Stimulated activated CD8-positive, alpha-beta memory T cell treated with anti-CD3 and anti-CD28 coated beads, Interleukin-15, amount 100 ng/mL, for 24 hours (primary cell): ENCODE measurements around the gene RAD51B.

Source experiments
- DNase-seq: peaks from one replicate; pipeline ENCODE4 v3.0.0-alpha.2; 2020; ENCODE audit warnings: low read depth

Gene RAD51B

DNA sequence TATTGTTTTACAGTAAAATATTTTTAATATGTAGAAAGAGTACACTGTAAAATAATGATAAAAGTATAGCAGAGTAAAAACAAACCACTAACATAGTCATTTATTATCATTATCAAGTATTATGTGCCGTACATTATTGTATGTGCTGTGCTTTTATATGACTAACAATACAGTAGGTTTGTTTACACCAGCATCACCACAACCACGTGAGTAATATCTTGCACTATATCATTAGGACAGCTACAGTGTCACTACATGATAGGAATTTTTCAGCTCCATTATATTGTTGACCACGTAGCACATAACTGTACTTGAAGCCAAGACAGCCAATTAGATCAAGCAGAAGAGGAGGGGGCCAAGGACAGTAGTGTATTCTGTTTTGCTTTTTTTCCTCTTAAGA is 415.4 kb downstream of the RAD51B start:
- DNase-seq = no peak

DNA sequence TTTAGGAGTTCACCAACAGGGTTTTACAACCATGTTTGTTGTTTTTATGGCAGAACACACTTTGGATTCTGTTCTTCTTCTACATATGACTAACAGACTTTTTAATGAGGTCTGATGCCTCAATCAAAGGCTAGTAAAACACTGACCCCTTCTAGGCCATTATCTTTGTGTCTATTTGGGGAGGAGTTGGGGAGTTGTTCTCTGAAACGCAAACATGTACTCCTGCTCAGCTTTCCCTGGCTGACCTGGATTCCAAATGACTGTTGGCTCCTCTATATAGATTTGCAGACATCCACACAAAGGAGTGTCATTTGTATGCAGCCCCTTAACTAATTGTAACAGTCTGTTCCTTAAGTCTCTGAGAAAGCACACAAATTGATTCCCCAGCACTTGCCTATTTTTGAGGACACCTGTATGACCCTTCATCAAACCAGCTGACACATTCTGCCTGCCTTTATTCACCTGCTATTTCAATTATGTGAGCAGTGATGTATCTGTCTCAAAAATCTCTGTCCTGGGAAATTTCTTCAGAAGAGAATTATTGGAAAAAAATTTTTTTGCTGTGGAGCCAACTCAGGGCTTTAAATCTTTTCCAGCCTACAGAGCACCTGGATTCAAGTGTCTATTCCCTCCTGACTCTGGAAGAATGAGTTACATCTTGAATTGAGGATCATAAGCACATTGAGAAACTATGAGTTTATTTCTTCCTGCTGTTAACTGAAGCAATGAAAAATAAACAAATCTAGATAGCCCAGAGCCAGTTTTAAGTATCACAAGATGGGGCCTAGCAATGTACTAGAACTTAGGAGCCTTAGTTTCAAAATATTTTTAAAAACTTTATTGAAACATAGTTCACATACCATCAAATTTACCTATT is 417.2 kb downstream of the RAD51B start:
- DNase-seq = no peak

DNA sequence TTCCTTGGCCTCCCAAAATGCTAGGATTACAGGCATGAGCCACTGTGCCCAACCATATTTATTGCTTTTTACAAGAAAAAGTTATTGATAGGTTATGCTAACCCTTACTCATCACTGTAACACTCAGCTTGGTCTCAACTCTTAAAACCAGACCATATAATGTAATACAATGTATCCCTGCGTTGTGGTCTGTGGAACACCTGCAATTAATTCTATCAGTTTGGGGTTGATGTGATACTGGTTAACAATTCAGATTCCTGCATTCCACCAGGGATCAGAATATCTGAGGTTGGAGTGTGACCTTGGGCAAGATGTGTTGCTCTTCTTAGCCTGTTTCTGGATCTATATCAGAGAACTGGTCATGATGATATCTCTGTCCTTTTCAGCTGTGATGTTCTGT is 419.0 kb downstream of the RAD51B start:
- no peak for DNase-seq

DNA sequence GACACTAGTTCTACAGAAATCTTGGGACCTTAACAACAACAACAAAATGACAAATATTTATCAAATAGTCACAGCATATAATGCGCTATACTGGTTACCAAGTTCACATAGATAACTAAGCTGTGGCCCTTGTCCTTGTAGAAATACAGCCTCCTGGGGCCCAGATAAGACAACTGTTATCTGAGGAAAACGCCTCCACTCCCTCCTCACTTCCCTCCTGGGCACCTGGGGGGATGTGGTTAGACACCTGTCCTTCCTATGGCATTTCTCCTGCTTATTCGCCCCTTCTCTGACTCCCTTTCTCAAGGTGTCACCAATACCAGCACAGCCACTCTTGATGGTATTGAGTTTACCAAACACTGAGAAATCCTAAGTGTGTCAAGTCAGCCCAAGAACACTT is 419.4 kb downstream of the RAD51B start:
- no peak for DNase-seq

DNA sequence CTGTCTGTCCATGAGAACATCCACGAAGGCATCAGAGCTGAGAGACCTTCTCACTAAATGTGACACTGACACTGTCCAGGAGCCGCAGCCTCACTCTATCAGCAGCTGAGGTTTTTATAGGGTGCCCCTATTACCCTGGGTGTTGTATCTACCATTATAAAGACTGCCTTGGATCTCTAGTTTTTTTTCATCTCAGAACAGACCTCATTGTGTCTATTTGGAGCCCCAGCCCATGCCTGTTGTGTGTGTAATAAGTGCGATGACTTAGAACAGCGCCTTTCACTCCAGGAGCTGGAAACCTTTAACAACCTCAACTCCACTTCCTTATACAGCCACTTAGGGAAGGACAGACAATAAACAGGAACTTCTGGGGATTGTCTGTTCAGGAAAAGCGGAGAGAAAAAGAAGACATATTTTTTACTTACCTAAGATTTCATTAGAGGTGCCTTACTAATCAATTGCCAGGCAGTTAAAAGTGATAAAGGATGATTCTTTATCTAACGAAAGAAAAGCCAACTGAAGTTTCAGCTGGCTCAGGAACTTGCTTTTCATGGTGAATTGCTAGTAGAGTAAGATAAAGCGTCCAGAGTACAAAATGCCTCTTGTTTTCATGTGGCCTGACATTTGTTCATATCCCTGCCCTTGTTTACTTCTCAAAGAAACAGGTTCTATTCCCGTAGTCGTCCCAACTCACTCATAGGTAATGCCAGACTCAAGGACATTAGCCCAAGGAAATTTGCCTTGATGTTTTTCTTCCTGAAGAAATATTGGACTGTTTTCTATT is 420.6 kb downstream of the RAD51B start:
- DNase-seq = no peak

DNA sequence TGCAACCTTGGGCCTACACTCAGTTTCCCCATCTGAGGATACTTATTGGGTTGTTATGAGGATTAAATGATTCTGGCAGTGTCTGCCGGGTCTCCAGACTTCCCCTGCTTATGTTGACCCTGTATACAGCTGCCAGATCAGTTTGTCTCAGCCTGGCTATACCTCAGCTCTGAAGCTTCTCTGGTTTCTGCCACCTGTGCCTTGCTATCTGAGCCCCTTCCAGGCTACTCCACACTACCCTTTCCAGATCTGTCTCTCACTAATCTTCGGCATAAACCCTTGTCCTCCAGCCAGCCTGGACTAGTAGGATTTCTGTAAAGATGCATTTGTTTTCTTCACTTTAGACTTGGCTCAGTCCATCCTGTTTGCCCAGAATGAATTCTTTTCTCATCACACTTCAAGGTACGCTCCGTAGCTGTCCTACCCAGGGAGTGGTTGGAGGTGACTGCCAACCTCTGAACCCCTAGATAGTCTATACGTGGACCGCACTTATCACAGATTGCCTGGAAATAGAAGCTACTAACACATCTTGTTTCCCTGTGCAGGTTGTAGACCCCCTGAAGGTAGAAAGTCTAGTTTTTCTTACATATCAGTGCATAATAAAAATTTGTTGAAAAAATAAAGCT is 422.4 kb downstream of the RAD51B start:
- DNase-seq = no peak

DNA sequence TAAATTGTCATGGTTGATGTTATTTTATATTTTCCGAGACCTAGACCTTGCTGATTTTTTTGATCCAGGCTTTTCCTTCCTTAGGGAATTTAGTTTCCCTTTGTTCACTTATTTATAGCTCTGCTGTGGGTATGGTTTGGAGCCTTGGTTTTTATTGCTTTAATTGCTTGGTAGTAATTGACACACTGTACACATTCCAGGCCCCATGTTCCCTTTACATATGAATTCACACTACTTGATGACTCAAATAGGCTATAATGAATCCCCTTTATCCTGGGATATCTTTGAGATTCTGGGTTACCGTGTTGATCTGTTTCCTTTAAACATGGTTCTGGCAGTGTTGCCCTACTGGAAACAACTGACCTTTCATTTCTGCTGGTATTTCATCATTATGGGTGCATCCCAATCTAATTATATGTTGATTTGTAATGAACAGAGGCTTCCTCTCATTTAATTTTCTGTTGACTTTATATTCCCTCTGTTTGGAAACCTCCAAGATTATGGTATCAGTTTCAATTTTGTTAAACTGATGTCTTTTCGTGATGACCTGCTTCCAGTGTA is 424.0 kb downstream of the RAD51B start:
- no peak for DNase-seq

DNA sequence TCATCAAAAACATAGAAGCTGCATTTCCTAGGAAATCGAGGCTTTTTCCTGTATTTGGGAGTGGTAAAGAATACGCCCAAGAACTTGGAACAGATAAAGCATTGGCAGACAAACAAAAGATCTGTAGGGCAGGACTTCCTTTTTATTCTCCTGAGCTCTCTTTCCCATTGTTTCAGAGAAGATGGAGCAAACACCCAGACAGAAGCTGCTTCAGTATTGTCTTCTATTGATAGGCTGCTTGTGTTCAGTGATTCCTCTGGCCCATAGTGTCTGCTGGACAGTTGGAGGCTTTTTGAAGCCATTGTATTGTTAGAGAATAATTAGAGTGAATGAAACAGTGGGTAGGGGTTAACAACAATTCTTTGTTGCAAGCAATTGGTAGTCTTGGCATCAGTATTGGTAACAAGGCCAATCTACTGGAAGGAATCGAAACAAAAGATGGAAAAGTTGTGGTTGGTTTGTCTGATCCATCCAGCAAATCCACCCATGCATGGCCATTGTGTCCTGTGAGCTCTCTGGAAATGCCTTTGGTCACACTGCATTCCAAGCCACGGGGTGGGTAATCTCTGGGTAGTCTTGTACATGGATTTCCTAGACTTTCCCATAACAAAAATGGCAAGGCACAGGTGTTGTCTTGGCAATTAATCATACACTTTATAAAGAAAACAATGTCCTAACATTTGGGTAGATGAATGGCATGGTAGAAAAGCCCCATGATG is 424.8 kb downstream of the RAD51B start:
- no peak for DNase-seq

DNA sequence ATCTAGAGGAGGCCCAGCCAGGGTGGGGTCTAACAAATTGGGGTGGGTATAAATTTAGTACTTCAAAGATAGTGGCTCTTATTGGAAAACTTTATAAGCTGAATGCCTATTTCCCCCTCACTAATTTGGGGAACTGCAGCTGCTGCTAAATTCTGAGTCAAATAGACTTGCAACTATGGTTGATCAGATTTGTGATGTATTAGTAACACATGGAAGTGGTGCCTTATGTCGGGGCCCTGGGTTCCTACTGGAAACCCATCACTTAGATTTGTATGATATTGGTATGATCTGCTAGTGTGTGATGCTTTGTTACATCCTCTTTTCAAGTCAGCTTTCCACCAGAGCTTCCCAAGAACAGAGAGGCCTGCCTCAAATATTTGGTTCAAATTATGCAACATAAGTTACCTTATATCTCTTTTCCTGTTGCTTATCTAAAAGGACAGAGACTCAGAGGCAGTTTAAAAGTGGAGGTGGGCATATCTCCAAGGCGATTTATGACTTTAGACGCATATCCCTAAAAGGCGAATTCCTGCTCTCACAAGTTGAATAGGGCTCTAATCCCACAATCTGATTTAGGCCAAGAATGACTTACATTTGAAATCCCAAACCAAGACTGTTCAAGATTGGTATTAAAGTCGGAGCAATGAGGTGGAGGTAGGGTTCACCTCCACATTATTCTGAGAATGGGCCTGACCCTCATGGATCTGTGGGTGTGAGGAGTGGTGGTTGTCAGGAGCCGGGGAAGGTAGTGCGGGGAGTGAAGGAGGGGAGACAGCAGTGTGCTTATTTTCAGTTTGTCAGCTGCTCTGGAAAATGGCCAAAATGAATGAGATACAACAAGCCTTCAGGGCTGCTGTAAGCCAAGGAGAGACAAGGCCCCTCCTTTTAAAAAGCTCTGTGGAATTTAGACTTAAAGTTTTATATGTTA is 425.8 kb downstream of the RAD51B start:
- no peak for DNase-seq

DNA sequence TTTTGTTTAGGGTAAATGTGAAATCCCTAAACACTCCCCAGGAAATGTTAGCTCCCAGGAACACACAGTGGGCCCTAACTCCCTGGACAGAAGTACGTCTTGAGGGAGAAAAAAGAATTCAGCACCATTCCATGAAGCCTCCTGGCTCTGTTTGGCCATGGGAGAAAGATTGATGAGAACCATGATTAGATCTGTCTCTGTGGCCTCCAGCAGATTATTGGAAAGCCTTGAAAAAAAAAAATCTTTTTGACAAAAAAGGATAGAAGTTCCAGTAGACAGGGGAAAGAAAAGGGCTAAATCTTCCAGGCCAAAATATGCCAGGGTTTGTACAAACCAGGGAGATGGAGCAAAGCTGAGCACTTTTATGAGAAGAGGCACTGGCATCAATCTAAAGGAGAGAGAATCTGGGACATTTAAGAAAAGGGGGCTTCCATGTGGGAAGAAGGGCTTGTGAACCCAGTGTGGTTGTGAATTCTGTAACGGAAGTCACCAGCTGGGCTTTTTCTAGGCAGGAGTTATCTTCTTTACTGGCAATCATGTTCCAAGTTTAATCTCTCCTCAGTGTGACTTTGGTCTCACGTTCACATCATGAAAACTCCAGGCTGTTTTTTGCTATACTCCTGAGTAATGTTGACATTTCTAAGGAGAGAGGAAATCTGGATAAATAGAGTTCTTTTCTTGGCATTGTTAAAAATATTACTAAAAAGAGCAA is 426.7 kb downstream of the RAD51B start:
- no peak for DNase-seq

DNA sequence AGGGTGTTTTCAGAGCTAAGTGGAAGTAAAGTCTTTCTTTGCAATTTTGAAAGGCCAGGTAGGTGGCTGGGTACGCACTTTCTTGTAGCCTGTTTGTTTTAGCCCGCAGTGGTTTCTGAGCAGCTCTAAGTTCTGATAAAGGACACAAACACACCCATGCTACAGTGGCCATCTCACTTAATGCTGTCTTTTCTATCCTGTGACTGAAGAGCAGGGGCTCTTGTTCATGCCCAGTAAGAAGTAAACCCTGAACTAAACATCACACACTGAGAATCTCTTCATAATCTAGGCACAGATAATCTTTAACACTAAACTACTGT is 427.2 kb downstream of the RAD51B start:
- DNase-seq = no peak

DNA sequence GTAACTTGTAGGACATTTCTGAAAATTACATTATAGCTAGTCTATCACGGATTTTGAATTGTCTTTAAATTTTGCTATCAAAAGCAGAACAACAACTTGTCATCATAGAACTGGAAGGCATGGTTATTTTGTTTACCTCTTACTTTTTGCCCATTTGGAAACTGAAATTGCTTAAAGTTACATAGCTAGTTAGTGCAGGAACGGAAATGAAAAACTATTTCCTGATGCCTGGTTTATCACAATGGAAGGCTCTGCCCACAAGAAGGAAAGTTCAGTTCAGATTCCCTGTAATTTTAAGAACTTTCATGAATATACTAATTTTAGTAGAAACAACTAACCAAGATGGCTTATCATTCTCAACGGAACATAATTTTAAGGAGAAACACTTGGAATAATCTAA is 427.7 kb downstream of the RAD51B start:
- no peak for DNase-seq

DNA sequence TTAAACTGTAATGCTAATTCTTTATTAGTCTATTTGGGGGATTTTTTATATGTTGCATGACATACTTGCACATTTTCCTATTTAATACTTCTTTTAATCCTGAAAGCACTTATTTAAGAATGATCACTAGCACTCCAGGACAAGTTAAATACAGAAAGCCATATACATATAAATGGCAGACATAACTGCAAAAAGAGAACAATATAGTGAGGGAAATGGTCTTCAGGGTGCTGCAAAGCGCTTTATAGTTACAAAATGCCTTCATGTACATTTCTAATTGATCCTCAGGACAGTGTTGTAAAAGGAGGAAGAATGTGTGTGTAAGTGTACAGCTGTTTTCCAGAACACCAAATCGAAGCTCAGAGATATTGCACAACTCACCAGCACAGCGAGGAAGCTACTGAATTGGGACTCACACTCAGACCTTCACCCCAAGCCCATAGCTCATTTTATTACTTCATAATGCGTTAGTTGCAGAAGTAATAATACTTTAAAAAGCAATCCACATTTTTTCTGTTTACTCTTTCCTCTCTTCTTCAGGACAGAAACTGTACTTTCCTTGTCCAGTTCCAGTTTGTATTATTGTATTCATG is 428.2 kb downstream of the RAD51B start:
- no peak for DNase-seq

DNA sequence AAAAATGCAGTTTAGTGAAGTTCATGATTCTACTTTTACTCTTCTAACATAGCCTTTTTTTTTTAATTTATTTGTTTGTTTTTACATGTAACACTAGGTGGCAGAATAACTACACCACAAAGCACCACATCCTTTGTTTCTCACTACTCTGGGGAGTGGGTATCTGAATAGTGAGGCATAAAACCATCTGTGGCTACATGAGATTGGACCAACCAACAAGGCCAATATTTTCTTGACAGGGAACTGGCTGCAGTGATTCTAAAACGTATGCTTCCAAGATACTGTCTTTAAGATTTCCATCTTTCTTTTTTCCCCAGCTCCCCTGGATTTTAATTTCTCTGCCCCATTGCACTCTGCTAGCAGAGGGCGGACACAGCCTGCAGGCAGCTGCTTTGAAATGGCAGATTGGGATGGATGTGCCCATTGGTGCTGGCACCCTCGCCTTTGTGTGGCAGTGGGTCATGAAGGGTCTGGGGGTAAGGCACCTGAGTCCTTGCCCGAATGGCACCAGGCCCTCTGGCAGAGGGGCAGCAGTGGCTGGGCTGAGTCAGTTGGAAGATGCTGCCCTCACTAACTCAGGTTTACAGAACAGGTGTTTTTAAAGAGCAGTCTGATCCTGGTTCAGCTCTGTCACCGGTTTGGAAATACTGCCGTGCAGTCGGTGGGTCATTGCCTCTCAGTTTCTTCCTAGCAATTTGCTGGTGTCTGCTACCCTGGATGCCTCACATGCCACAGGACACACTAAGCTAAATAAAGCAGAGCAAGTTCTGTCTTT is 429.1 kb downstream of the RAD51B start:
- DNase-seq = no peak

DNA sequence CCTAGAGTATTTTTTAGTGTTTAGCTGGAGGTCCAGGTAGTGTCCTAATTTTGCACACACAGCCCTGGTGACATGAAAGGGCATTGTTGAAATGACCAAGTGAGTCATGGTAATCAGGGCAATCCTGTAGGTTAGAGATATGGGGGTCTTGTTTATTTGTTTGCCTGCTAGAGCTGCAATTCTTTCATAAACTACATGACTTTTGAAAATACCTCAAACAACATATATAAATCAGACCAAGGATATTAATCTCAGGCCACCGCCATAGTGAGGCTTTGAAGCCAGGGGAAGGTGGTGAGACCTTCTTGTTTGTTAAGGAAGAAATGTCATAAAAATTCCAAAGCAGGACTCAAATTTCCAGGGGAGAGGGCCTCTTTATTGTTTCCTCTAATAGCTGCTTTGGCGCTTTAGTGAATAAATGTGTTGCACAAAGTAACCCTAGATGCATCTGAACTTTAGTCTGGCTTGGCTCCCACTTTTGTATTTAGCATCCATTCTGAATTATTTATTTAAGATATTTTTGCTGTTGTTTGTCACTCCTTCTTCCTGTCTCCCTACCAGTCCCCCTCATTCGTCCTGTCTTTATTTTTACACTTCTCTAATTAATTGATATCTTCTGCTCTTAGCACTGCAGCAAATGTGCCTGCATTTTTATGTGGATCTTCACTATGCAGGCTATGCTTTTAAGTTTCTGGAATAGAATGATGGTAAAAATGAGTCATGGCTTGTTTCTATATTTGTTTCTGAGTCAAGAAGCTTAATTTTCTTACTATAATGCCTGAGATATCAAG is 430.3 kb downstream of the RAD51B start:
- no peak for DNase-seq

DNA sequence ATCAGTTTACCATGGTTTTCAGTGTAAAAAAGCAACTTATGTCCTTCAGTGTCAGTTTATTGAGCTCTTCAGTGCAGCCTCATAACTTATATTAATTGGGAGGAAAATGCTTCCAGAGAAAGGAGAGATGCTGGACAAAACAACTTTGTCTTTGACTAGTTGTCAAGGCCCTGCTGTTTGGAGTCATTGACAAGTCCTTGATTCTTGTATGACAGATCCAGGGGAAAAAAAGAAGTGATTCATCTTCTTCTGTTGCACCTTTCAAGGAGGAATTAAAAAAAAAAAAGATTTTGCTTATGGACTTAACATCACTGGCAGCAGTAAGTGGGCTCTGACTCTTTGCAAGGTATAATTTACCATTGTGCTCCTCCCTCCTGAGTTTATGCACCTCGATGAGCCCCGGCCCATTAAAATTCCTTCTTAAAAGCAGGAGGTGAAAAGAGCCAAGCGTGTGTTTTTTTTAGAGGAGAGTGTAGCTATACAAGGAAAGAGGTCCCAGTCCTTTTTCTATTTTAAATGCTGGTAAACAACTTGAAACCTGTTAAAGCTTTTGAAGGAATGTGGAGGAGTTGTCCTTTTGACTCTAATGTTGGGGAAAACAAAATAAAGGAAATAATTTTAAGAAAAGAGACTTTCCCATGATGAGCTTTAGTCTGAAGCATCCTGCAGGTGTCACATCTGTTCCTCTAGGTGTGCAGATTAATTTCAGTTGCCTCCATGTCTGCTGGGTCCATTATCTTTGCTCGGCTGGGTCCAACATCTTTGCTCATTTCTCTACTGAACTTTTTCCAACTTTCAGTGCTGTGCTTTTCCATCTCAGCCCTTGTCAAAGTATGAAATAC is 431.6 kb downstream of the RAD51B start:
- no peak for DNase-seq

DNA sequence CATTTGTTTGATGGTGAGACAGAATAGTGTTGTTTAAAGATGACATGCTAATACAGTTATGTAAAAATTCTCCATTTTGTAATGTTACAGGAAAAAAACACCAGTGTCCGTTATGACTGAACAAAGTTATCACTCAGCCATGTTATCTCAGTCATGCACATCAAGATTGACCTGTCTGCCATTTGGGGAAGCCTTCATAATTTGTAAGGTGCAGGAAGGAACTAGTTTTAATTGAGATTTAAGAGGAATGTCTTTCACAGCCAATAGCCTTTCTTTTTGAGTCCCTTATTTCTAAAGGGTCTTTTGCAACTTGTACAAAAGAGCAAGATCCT is 432.2 kb downstream of the RAD51B start:
- DNase-seq = no peak
